Tibial artery (tissue), 4 donors: ENCODE data around the gene MDH1B.

Experiments used
- DNase-seq, 2 donors: peaks; one replicate each; pipeline ENCODE4 v3.0.0-alpha.2; 2019
- H3K27ac ChIP-seq, 2 donors: fragments of 200-600 bp; sonication (generic) in 1 of 2; 1 replicate in 1 of 2; 2 replicates in 1 of 2; pipeline ENCODE4 v1.5.1; 2018 to 2019; ENCODE audit warnings: mild to moderate bottlenecking in 1 of 2
- H3K27me3 ChIP-seq, 2 donors: fragments of 200-600 bp; sonication (generic) in 1 of 2; one replicate each; pipeline versions ENCODE4 v1.5.1 to v1.6.0; 2016 to 2019
- H3K36me3 ChIP-seq, 3 donors: fragments of 200-600 bp; sonication (generic) in 2 of 3; one replicate each; pipeline ENCODE4 v1.5.1; 2016 to 2019; ENCODE audit warnings: mild to moderate bottlenecking in 2 of 3
- H3K4me1 ChIP-seq, 4 donors: fragments of 200-600 bp; sonication (generic) in 2 of 4; 1 replicate in 3 of 4; 2 replicates in 1 of 4; pipeline ENCODE4 v1.5.1; 2016 to 2019
- H3K4me3 ChIP-seq, 2 donors: fragments of 200-600 bp; sonication (generic) in 1 of 2; 1 replicate in 1 of 2; 2 replicates in 1 of 2; pipeline ENCODE4 v1.5.1; 2018 to 2019; ENCODE audit warnings: mild to moderate bottlenecking in 2 of 2
- H3K9me3 ChIP-seq, 3 donors: fragments of 200-600 bp; sonication (generic) in 1 of 3; one replicate each; pipeline ENCODE4 v1.5.1; 2016 to 2019
- CTCF ChIP-seq, 2 experiments: fragments of 200-600 bp in 1 of 2; fragments of 450-650 bp in 1 of 2; IDR thresholded peaks; one replicate each; pipeline ENCODE4 v1.5.1; 2017 to 2019; ENCODE audit warnings: antibody characterized with exemption in 2 of 2, mild to moderate bottlenecking in 1 of 2, moderate library complexity in 1 of 2
- intact Hi-C: fragments of 100-400 bp; cut with DNase I; formaldehyde crosslinking; loops from one replicate; pipeline ENCODE4 v1.15.0; 2023; ENCODE audit warnings: low total_unique reads

MDH1B gene

GRCh38 chr2:206688990-206689389 is 76.1 kb downstream of the MDH1B start:
- intact Hi-C loops: no loop called here
- H3K9me3 ChIP-seq: no peaks in the 10 kb centered on the region
- no peaks in the 10 kb centered on the region for H3K4me1 ChIP-seq
- H3K36me3 ChIP-seq: no peaks in the 10 kb centered on the region
- H3K27ac ChIP-seq: no peak overlapping the region
- H3K4me3 ChIP-seq: no peak overlapping the region
- TF ChIP-seq CTCF (IDR thresholded peaks at IDR 0.05): no peak
- H3K27me3 ChIP-seq: no peaks in the 10 kb centered on the region
- DNase-seq: no peak

GRCh38 chr2:206688453-206688852 is 76.7 kb downstream of the MDH1B start:
- H3K4me1 ChIP-seq: no peaks in the 10 kb centered on the region
- no peak for DNase-seq
- TF ChIP-seq CTCF (IDR thresholded peaks at IDR 0.05): no peak
- intact Hi-C loops: no loop called here
- no peak overlapping the region for H3K4me3 ChIP-seq
- H3K36me3 ChIP-seq: no peaks in the 10 kb centered on the region
- H3K9me3 ChIP-seq: no peaks in the 10 kb centered on the region
- H3K27ac ChIP-seq: no peak overlapping the region
- no peaks in the 10 kb centered on the region for H3K27me3 ChIP-seq
